ENCODE measurements around the gene NUP205.
"Not testable (repeated sequence)": the region's sequence is repeated elsewhere in the genome, so short reads cannot be mapped to it uniquely, and the experiment has no call there.

NUP205 gene

GRCh38 chr7:135670179-135670578, 112.5 kb downstream of the NUP205 start:
- DNase-seq, result peak; percentile 57

- DNase-seq, result peak; percentile 70
These were observed 115.0 kb downstream of the NUP205 start for GRCh38 chr7:135672560-135673359.

GRCh38 chr7:135673360-135673706, 115.6 kb downstream of the NUP205 start:
- DNase-seq, result peak; percentile 37

- DNase-seq, result peak; percentile 69
These were observed 121.2 kb downstream of the NUP205 start for GRCh38 chr7:135678612-135679575.

GRCh38 chr7:135681762-135682161, 124.0 kb downstream of the NUP205 start:
- no peak for DNase-seq

GRCh38 chr7:135682191-135682590, 124.5 kb downstream of the NUP205 start:
- DNase-seq, result no peak

- no peak for DNase-seq
These were observed 125.9 kb downstream of the NUP205 start for GRCh38 chr7:135683609-135684008.

GRCh38 chr7:135684136-135684535, 126.4 kb downstream of the NUP205 start:
- DNase-seq, result peak; percentile 32

GRCh38 chr7:135684699-135685098, 127.0 kb downstream of the NUP205 start:
- no peak for DNase-seq

- DNase-seq, result no peak
These were observed 127.8 kb downstream of the NUP205 start for GRCh38 chr7:135685306-135686084.

GRCh38 chr7:135687466-135687865, 129.7 kb downstream of the NUP205 start:
- no peak for DNase-seq

- peak; percentile 61 for DNase-seq
These were observed 132.8 kb downstream of the NUP205 start for GRCh38 chr7:135690566-135690965.

- peak; percentile 55 for DNase-seq
These were observed 134.3 kb downstream of the NUP205 start for GRCh38 chr7:135692055-135692454.

- not testable (repeated sequence) for DNase-seq
These were observed 134.9 kb downstream of the NUP205 start for GRCh38 chr7:135692606-135693005.

GRCh38 chr7:135693558-135693957, 135.8 kb downstream of the NUP205 start:
- DNase-seq, result no peak

GRCh38 chr7:135697276-135698049, 139.7 kb downstream of the NUP205 start:
- no peak for DNase-seq
